Measurements from ENCODE around the gene WBP2. TPM values are rescaled to one million over a fixed set of nuclear protein-coding genes. Genes with fewer than 3 reads are reported as not detected.

WBP2 gene
- total and polyA plus RNA-seq, 9 of the 15 experiments (the other 6 are each of a cell fraction or from before 2014, with no cell fraction given): 2.2 to 74.3 (median 20.0) TPM

DNA sequence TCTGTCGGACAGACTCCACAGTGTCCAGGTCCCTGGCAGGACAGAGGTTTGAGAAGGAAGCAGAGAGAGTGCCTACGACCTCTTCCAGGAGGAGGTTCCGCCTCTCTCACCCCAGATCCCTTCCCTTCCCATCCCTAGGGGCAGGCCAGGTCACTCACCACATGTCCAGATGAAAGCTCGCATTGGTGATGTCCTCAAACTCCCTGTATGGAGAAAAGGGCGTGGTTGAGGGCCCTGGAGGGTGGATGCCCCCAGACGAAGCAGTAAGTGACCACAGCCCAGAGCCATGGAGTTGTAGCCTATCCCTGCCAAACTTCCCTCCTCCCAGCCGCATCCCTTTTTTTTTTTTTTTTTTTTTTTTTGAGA is 14.4 kb downstream of the WBP2 start:
- no peak overlapping the region for H3K27ac ChIP-seq (ENCODE audit: extremely low read depth, low read depth, low read length)
- H3K27me3 ChIP-seq (ENCODE audit: control insufficient read depth in 2 of 2, insufficient read depth in 2 of 2, low read length in 2 of 2): no peaks in the 10 kb centered on the region
- H3K4me1 ChIP-seq (replicated peaks in 1 of 2; ENCODE audit: control insufficient read depth in 2 of 2, insufficient read depth in 2 of 2, low read length in 2 of 2): peaks cover 18 to 65% of the 10 kb centered on the region in 2 experiments
- ChIA-PET CTCF (ENCODE audit: low intra/inter-chr PET ratio) (no interaction called here), POLR2A (interaction anchor here (0.7 to 1.4 kb wide), 8 partner anchors 9 to 67 kb away, joined by 3 to 5 read pairs (median 4); partner anchors contain the start of gene WBP2)
- WGBS (ENCODE audit: insufficient coverage, low coverage, missing lambda C conversion rate): 88% methylated on average over 5 of the region's 7 CpGs
- H3K9me3 ChIP-seq (replicated peaks; ENCODE audit: control insufficient read depth, insufficient read depth, low read depth, low read length): no peaks in the 10 kb centered on the region
- intact Hi-C loops (cut with micrococcal nuclease) (no loop called here), in situ Hi-C loops (cut with MboI) (no loop called here)
- BruUV-seq (replicated peaks): no TSS peak
- H3K4me3 ChIP-seq: no peak overlapping the region
- ATAC-seq: no peak
- H3K79me2 ChIP-seq (ENCODE audit: control insufficient read depth, insufficient read depth, low read length): peaks cover 45% of the 10 kb centered on the region
- H2AFZ ChIP-seq (ENCODE audit: low read depth, low read length): no peak overlapping the region
- TF ChIP-seq, protein P1, sequence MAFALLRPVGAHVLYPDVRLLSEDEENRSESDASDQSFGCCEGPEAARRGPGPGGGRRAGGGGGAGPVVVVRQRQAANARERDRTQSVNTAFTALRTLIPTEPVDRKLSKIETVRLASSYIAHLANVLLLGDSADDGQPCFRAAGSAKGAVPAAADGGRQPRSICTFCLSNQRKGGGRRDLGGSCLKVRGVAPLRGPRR (CRISPR knock-in tag; IDR thresholded peaks at IDR 0.05): no peak
- TF ChIP-seq, protein P2, sequence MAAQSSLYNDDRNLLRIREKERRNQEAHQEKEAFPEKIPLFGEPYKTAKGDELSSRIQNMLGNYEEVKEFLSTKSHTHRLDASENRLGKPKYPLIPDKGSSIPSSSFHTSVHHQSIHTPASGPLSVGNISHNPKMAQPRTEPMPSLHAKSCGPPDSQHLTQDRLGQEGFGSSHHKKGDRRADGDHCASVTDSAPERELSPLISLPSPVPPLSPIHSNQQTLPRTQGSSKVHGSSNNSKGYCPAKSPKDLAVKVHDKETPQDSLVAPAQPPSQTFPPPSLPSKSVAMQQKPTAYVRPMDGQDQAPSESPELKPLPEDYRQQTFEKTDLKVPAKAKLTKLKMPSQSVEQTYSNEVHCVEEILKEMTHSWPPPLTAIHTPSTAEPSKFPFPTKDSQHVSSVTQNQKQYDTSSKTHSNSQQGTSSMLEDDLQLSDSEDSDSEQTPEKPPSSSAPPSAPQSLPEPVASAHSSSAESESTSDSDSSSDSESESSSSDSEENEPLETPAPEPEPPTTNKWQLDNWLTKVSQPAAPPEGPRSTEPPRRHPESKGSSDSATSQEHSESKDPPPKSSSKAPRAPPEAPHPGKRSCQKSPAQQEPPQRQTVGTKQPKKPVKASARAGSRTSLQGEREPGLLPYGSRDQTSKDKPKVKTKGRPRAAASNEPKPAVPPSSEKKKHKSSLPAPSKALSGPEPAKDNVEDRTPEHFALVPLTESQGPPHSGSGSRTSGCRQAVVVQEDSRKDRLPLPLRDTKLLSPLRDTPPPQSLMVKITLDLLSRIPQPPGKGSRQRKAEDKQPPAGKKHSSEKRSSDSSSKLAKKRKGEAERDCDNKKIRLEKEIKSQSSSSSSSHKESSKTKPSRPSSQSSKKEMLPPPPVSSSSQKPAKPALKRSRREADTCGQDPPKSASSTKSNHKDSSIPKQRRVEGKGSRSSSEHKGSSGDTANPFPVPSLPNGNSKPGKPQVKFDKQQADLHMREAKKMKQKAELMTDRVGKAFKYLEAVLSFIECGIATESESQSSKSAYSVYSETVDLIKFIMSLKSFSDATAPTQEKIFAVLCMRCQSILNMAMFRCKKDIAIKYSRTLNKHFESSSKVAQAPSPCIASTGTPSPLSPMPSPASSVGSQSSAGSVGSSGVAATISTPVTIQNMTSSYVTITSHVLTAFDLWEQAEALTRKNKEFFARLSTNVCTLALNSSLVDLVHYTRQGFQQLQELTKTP (IDR thresholded peaks at IDR 0.05; ENCODE audit: low read depth in 1 of 2, partially characterized antibody in 2 of 2): no peak
- H3K4me2 ChIP-seq (ENCODE audit: insufficient read depth, low read length): no peak overlapping the region
- H3K9ac ChIP-seq (ENCODE audit: insufficient read depth in 1 of 2, low read depth in 2 of 2, low read length in 2 of 2): peak overlapping the region in 1 of 2 experiments; percentile 74; a peak in 2 of 4 replicates
- H3K36me3 ChIP-seq (ENCODE audit: control insufficient read depth, insufficient read depth, low read length): peaks cover 57% of the 10 kb centered on the region; the same call in 2 of the 3 replicates
- no peaks in the 10 kb centered on the region for H3K9me1 ChIP-seq (ENCODE audit: control insufficient read depth, insufficient read depth, low read length)
- no peak for FAIRE-seq
- H4K20me1 ChIP-seq (replicated peaks; ENCODE audit: control insufficient read depth, insufficient read depth, low read length): no peaks in the 10 kb centered on the region
- DNase-seq (ENCODE audit: extremely low read depth in 1 of 4, low spot score in 3 of 4): no peak

Measured in K562 (cell line).